Measurements from ENCODE around the gene MAX. TPM values are rescaled to one million over a fixed set of nuclear protein-coding genes. Genes with fewer than 3 reads are reported as not detected.

Gene MAX
- total and polyA plus RNA-seq, 2 of the 4 experiments (the other 2 are of a cell fraction) = 45.2 to 51.8 TPM

DNA sequence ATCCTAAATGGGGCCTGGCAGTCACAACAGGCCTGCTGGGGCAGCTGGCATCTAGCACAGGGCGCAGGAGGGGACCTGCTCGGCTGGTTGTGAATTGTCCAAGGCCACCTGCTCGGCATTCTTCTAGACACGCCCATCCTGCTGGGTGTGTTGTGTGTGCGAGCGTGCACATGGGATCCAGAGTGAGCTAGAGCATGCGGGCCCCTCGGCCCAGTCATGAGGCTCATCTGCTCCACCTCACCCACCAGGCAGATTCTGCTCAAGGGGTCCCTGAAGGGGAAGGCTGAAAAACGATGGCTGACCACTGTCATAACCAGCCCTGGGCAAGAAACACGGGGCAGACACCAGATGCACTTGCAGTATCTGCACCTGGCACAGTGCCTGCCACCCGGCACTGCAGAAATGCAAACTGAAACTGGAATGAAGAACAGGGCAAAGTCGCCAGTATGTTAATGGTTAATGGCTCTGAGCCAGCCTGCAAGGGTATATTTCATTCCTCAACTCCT, 31.8 kb downstream of the MAX start:
- WGBS, 2 experiments (ENCODE audit: extremely low coverage in 2 of 2, insufficient read length in 1 of 2) = 72% methylated on average over 5 of the region's 12 CpGs; no CpG with 5 or more reads in 1 of the 2 experiments
- no peak overlapping the region for H3K27ac ChIP-seq (ENCODE audit: insufficient read depth, low read length)
- DNase-seq = peak; percentile 7

More for the DNA sequence above, 31.8 kb downstream of the MAX start:
- Histone ChIP-seq H2BK5ac (ENCODE audit: low read depth, low read length, poor library complexity, severe bottlenecking) (no peak overlapping the region), H3K4ac (ENCODE audit: low read depth, low read length) (no peak overlapping the region), H2AFZ (replicated peaks; ENCODE audit: low read length, poor library complexity) (no peak overlapping the region), H3K79me1 (ENCODE audit: low read depth in 1 of 2, low read length in 2 of 2) (peaks cover 0 to 30% of the 10 kb centered on the region in 2 experiments; a peak in 3 of 4 replicates), H3K56ac (ENCODE audit: extremely low read depth, insufficient read depth, low read length) (no peak overlapping the region), H4K91ac (ENCODE audit: insufficient read depth, low read depth, low read length) (no peak overlapping the region), H2BK120ac (ENCODE audit: low read depth, low read length) (no peak overlapping the region), H3K14ac (replicated peaks; ENCODE audit: low read depth, low read length) (no peak overlapping the region), H4K5ac (ENCODE audit: low read depth, low read length) (no peak overlapping the region), H4K8ac (ENCODE audit: low read depth in 2 of 2, low read length in 2 of 2) (no peak overlapping the region), H3K27me3 (ENCODE audit: control insufficient read depth, insufficient read depth, low read length) (no peaks in the 10 kb centered on the region), H3K4me2 (ENCODE audit: low read depth, low read length) (no peak overlapping the region), H3K18ac (ENCODE audit: low read depth, low read length) (no peak overlapping the region), H4K20me1 (ENCODE audit: insufficient read depth, low read length) (peaks cover 10% of the 10 kb centered on the region), H3K4me3 (ENCODE audit: insufficient read depth, low read depth, low read length) (no peak overlapping the region), H3K9me3 (ENCODE audit: control insufficient read depth, insufficient read depth, low read length) (no peaks in the 10 kb centered on the region), H2BK15ac (ENCODE audit: low read depth, low read length) (no peak overlapping the region), H3K36me3 (ENCODE audit: control insufficient read depth, insufficient read depth, low read length) (peaks cover 30% of the 10 kb centered on the region), H3K9ac (ENCODE audit: low read depth, low read length) (no peak overlapping the region), H3K4me1 (ENCODE audit: control insufficient read depth, insufficient read depth, low read length) (no peaks in the 10 kb centered on the region), H3K9me1 (ENCODE audit: insufficient read depth, low read length) (peaks cover 18% of the 10 kb centered on the region), H2AK9ac (replicated peaks; ENCODE audit: low read depth, low read length, poor library complexity) (no peak overlapping the region), H3K23ac (ENCODE audit: low read depth, low read length) (no peak overlapping the region), H2BK20ac (ENCODE audit: low read depth, low read length) (no peak overlapping the region), H2AK5ac (ENCODE audit: low read depth, low read length) (no peak overlapping the region)
- in situ Hi-C loops (cut with MboI; ENCODE audit: low sequenced_read_pairs) = no loop called here
- CTCF ChIA-PET = no interaction called here
- no TSS peak for BruUV-seq (replicated peaks)
- POLR2A ChIA-PET (ENCODE audit: unreplicated experiment) = no interaction called here
- dilution Hi-C loops (cut with HindIII; ENCODE audit: low sequenced_read_pairs, unreplicated experiment) = no loop called here
- peak; percentile 33 for ATAC-seq (ENCODE audit: low read depth)
- TF ChIP-seq, protein P1, sequence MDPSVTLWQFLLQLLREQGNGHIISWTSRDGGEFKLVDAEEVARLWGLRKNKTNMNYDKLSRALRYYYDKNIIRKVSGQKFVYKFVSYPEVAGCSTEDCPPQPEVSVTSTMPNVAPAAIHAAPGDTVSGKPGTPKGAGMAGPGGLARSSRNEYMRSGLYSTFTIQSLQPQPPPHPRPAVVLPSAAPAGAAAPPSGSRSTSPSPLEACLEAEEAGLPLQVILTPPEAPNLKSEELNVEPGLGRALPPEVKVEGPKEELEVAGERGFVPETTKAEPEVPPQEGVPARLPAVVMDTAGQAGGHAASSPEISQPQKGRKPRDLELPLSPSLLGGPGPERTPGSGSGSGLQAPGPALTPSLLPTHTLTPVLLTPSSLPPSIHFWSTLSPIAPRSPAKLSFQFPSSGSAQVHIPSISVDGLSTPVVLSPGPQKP (IDR thresholded peaks at IDR 0.05; ENCODE audit: borderline replicate concordance, low read depth, low read length) = no peak
- TF ChIP-seq, protein P2, sequence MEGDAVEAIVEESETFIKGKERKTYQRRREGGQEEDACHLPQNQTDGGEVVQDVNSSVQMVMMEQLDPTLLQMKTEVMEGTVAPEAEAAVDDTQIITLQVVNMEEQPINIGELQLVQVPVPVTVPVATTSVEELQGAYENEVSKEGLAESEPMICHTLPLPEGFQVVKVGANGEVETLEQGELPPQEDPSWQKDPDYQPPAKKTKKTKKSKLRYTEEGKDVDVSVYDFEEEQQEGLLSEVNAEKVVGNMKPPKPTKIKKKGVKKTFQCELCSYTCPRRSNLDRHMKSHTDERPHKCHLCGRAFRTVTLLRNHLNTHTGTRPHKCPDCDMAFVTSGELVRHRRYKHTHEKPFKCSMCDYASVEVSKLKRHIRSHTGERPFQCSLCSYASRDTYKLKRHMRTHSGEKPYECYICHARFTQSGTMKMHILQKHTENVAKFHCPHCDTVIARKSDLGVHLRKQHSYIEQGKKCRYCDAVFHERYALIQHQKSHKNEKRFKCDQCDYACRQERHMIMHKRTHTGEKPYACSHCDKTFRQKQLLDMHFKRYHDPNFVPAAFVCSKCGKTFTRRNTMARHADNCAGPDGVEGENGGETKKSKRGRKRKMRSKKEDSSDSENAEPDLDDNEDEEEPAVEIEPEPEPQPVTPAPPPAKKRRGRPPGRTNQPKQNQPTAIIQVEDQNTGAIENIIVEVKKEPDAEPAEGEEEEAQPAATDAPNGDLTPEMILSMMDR (conservative IDR thresholded peaks at IDR 0.05; ENCODE audit: low read depth, low read length) = no peak
- no peak for TF ChIP-seq SMC3 (IDR thresholded peaks at IDR 0.05; ENCODE audit: low read depth, low read length)
- TF ChIP-seq, protein P3, sequence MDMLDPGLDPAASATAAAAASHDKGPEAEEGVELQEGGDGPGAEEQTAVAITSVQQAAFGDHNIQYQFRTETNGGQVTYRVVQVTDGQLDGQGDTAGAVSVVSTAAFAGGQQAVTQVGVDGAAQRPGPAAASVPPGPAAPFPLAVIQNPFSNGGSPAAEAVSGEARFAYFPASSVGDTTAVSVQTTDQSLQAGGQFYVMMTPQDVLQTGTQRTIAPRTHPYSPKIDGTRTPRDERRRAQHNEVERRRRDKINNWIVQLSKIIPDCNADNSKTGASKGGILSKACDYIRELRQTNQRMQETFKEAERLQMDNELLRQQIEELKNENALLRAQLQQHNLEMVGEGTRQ (IDR thresholded peaks at IDR 0.05; ENCODE audit: low read depth, low read length) = no peak
- intact Hi-C loops (cut with micrococcal nuclease) = no loop called here

All from IMR-90 (cell line).